Neural crest cell (in vitro differentiated cells): Measurements from ENCODE around the gene PRDM16. TPM values are rescaled to one million over a fixed set of nuclear protein-coding genes. Genes with fewer than 3 reads are reported as not detected.

ENCODE experiments used
- DNase-seq: peaks from one replicate; pipeline ENCODE4 v3.0.0; 2021; ENCODE audit warnings: low read depth, mixed read lengths, low spot score
- H3K27ac Mint-ChIP-seq: one replicate; pipeline ENCODE4 v1.8.0; 2021; ENCODE audit warnings: mild to moderate bottlenecking, mixed read lengths; ENCODE audit not compliant: unreplicated experiment
- H3K27me3 Mint-ChIP-seq: 2 replicates; pipeline ENCODE4 v1.8.0; 2021; ENCODE audit warnings: low read depth, mild to moderate bottlenecking, mixed read lengths
- H3K36me3 Mint-ChIP-seq: 2 replicates; pipeline ENCODE4 v1.8.0; 2021; ENCODE audit warnings: low read depth, mild to moderate bottlenecking, mixed read lengths
- H3K4me1 Mint-ChIP-seq: 2 replicates; pipeline ENCODE4 v1.8.0; 2021; ENCODE audit warnings: mixed read lengths
- H3K4me3 Mint-ChIP-seq: one replicate; pipeline ENCODE4 v1.8.0; 2021; ENCODE audit warnings: mild to moderate bottlenecking, mixed read lengths
- H3K9me3 Mint-ChIP-seq: 2 replicates; pipeline ENCODE4 v1.8.0; 2021; ENCODE audit warnings: mixed read lengths
- long read RNA-seq: library from polyadenylated mRNA; unstranded; transcript quantifications from one replicate; pipeline ENCODE4 v2.0.0, GENCODE V29; 2020
- total RNA-seq: library from RNA; stranded (reverse); gene quantifications from 2 replicates; pipeline ENCODE4 v1.2.1, GENCODE V29; 2021
- TF ChIP-seq, protein P1 (sequence below): fragments of 200-600 bp; sonication (generic); conservative IDR thresholded peaks from 2 replicates; pipeline ENCODE4 v1.5.0; 2021; ENCODE audit warnings: antibody characterized with exemption, mild to moderate bottlenecking

Gene PRDM16
- 11.7 and 13.2 TPM in 2 replicates for total RNA-seq
- long read RNA-seq, partial matches to known transcripts, result 0 of 3 reads
- long read RNA-seq, other reads (novel, unspliced or antisense), result 3 of 3 reads

GRCh38 chr1:3068564-3069431, at the start of gene PRDM16:
TSS of gene PRDM16 (plus strand) at chr1:3069203. CDS start at chr1:3069260, 57 bp downstream.
- Mint-ChIP-seq H3K27ac (no peak within 1 kb of the TSS), H3K4me3 (peak within 1 kb of the TSS; percentile 90), H3K27me3 (peaks cover 73% of the 10 kb centered on the region), H3K4me1 (peaks cover 4% of the 10 kb centered on the region), H3K9me3 (no peaks in the 10 kb centered on the region), H3K36me3 (no peaks in the 10 kb centered on the region)
- DNase-seq, result no peak
- TF ChIP-seq, protein P1, sequence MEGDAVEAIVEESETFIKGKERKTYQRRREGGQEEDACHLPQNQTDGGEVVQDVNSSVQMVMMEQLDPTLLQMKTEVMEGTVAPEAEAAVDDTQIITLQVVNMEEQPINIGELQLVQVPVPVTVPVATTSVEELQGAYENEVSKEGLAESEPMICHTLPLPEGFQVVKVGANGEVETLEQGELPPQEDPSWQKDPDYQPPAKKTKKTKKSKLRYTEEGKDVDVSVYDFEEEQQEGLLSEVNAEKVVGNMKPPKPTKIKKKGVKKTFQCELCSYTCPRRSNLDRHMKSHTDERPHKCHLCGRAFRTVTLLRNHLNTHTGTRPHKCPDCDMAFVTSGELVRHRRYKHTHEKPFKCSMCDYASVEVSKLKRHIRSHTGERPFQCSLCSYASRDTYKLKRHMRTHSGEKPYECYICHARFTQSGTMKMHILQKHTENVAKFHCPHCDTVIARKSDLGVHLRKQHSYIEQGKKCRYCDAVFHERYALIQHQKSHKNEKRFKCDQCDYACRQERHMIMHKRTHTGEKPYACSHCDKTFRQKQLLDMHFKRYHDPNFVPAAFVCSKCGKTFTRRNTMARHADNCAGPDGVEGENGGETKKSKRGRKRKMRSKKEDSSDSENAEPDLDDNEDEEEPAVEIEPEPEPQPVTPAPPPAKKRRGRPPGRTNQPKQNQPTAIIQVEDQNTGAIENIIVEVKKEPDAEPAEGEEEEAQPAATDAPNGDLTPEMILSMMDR, result no peak

- Mint-ChIP-seq H3K27ac (no peak overlapping the region), H3K4me3 (no peak overlapping the region), H3K9me3 (peaks cover 6% of the 10 kb centered on the region), H3K4me1 (no peaks in the 10 kb centered on the region), H3K27me3 (peaks cover 3% of the 10 kb centered on the region), H3K36me3 (no peaks in the 10 kb centered on the region)
- TF ChIP-seq, protein P1, result no peak
- no peak for DNase-seq
These were observed 49.4 kb upstream of the PRDM16 start for GRCh38 chr1:3019516-3020051.

DNA sequence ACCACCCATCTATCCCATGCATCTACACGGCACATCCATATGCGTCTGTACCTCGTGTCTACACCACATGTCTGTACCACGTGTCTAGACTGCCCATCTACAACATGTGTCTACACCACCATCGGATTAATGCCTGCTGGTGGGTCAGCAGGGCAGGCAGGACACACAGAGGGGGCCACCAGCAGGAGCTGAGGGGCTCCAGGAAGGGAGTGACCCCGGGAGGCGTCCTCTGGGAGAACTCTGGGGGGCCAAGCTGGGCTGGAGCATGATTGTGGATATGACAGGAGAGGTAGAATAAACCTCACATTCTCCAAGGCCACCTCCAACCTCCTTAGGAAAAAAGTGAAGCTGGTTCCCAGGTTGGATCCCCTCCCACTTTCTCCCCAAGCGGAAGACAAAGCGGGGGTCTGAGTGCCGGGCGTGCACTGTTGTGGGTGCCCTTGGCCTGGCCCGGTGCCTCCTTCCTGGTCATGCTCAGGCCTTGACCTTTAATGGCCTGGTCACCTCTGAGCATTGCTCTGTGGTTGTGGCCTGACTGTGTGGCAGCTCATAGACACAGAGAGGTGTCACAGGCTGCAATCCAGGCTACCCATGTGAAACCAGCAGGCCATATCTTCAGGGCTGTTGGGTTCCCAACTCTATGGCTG, 48.6 kb upstream of the PRDM16 start:
- TF ChIP-seq, protein P1, result no peak
- Mint-ChIP-seq H3K9me3 (peaks cover 6% of the 10 kb centered on the region), H3K27ac (no peak overlapping the region), H3K4me3 (no peak overlapping the region), H3K36me3 (no peaks in the 10 kb centered on the region), H3K27me3 (peaks cover 3% of the 10 kb centered on the region), H3K4me1 (no peaks in the 10 kb centered on the region)
- DNase-seq, result no peak

- no peaks in the 10 kb centered on the region for H3K36me3 Mint-ChIP-seq
- peaks cover 6% of the 10 kb centered on the region for H3K9me3 Mint-ChIP-seq
- TF ChIP-seq, protein P1, result no peak
- no peak within 1 kb of the TSS for H3K27ac Mint-ChIP-seq
- DNase-seq, result no peak
- H3K4me1 Mint-ChIP-seq, result no peaks in the 10 kb centered on the region
- peaks cover 3% of the 10 kb centered on the region for H3K27me3 Mint-ChIP-seq
- H3K4me3 Mint-ChIP-seq, result no peak within 1 kb of the TSS
These were observed 47.8 kb upstream of the PRDM16 start, which contains the start of gene ACTRT2 for GRCh38 chr1:3021233-3021671. TSS of gene ACTRT2 (plus strand) at chr1:3021467. CDS start at chr1:3021687, 220 bp downstream.

GRCh38 chr1:3021801-3022401, 47.1 kb upstream of the PRDM16 start:
- DNase-seq, result no peak
- Mint-ChIP-seq H3K27me3 (peaks cover 3% of the 10 kb centered on the region), H3K4me3 (no peak overlapping the region), H3K9me3 (peaks cover 6% of the 10 kb centered on the region), H3K36me3 (no peaks in the 10 kb centered on the region), H3K27ac (no peak overlapping the region), H3K4me1 (no peaks in the 10 kb centered on the region)
- TF ChIP-seq, protein P1, result no peak
